AG04450 (cell line): ENCODE data around the gene NHERF1. TPM values are rescaled to one million over a fixed set of nuclear protein-coding genes. Genes with fewer than 3 reads are reported as not detected.

Experiments
- CTCF ChIA-PET: fragments of 300-600, 350-600 bp; formaldehyde crosslinking; extraction: SDS; loops from one replicate; lab custom pipeline; 2022; ENCODE audit warnings: antibody characterized with exemption, inconsistent platforms; lab: Charles Lee
- POLR2A ChIA-PET: fragments of 350-600 bp; formaldehyde crosslinking; extraction: SDS; loops from one replicate; lab custom pipeline; 2021; ENCODE audit warnings: antibody characterized with exemption, inconsistent platforms; lab: Yijun Ruan, JAX
- DNase-seq: peaks from one replicate; pipeline ENCODE4 v3.0.0-alpha.2; 2011; ENCODE audit warnings: low read depth, low spot score
- H3K27ac ChIP-seq: one replicate; pipeline ENCODE4 v1.5.1; 2012; ENCODE audit warnings: low read depth, low read length, control low read depth
- H3K27me3 ChIP-seq: one replicate; pipeline ENCODE4 v1.6.0; 2012; ENCODE audit warnings: low read length; ENCODE audit not compliant: control insufficient read depth, insufficient read depth
- H3K4me3 ChIP-seq: 2 replicates; pipeline ENCODE4 v1.5.1; 2011; ENCODE audit warnings: mild to moderate bottlenecking, low read depth, low read length, control low read depth
- H3K9me3 ChIP-seq: 2 replicates; pipeline ENCODE4 v1.5.1; 2012; ENCODE audit warnings: low read length; ENCODE audit not compliant: control insufficient read depth, insufficient read depth
- CTCF ChIP-seq: IDR thresholded peaks from 2 replicates; pipeline ENCODE4 v1.5.1; 2011; ENCODE audit warnings: low read depth, low read length, control low read depth, inconsistent platforms
- polyA plus RNA-seq: library from polyadenylated mRNA; depleted of rRNA; stranded (reverse); fragments of >200 nt; gene quantifications from 2 replicates; pipeline ENCODE4 v1.2.3, GENCODE V29; 2011

Gene NHERF1
- polyA plus RNA-seq, 1 experiment: 10.5 TPM

- Histone ChIP-seq H3K9me3 (no peaks in the 10 kb centered on the region), H3K4me3 (no peak overlapping the region), H3K27ac (no peak overlapping the region), H3K27me3 (no peaks in the 10 kb centered on the region)
- CTCF ChIA-PET: interaction anchor here (0.7 to 3.5 kb wide), 3 partner anchors 13 to 58 kb away, joined by 3 to 19 read pairs (median 5); no protein-coding TSS in a partner anchor
- DNase-seq: no peak
- POLR2A ChIA-PET: no interaction called here
- no peak for TF ChIP-seq CTCF
Measured at GRCh38 chr17:74803971-74804370, 55.5 kb downstream of the NHERF1 start.

- Histone ChIP-seq H3K4me3 (no peak overlapping the region), H3K27me3 (no peaks in the 10 kb centered on the region), H3K27ac (no peak overlapping the region), H3K9me3 (no peaks in the 10 kb centered on the region; the same call in 1 of the 2 replicates)
- ChIA-PET POLR2A (no interaction called here), CTCF (interaction anchor here (1.8 to 3.5 kb wide), 2 partner anchors 13 to 59 kb away, joined by 5 to 19 read pairs; no protein-coding TSS in a partner anchor)
- no peak for DNase-seq
- no peak for TF ChIP-seq CTCF
Measured at GRCh38 chr17:74804683-74805082, 56.3 kb downstream of the NHERF1 start.

GRCh38 chr17:74805591-74805991, 57.2 kb downstream of the NHERF1 start:
- POLR2A ChIA-PET: no interaction called here
- no peak for TF ChIP-seq CTCF
- no peak overlapping the region for H3K4me3 ChIP-seq
- no peaks in the 10 kb centered on the region; the same call in 1 of the 2 replicates for H3K9me3 ChIP-seq
- no peak overlapping the region for H3K27ac ChIP-seq
- CTCF ChIA-PET: interaction anchor here (3.5 kb wide), 1 partner anchor 14 kb away, joined by 19 read pairs; no protein-coding TSS in a partner anchor
- H3K27me3 ChIP-seq: no peaks in the 10 kb centered on the region
- no peak for DNase-seq

- ChIA-PET POLR2A (no interaction called here), CTCF (interaction anchor here (1.0 to 3.5 kb wide), 2 partner anchors 15 to 54 kb away, joined by 3 to 19 read pairs; partner anchors contain the start of gene GRIN2C)
- Histone ChIP-seq H3K27me3 (no peaks in the 10 kb centered on the region), H3K4me3 (no peak overlapping the region), H3K9me3 (no peaks in the 10 kb centered on the region; the same call in 1 of the 2 replicates), H3K27ac (no peak overlapping the region)
- DNase-seq: no peak
- TF ChIP-seq CTCF: no peak
Measured at GRCh38 chr17:74806334-74806733, 57.9 kb downstream of the NHERF1 start.

- CTCF ChIA-PET: interaction anchor here (1.0 to 1.3 kb wide), 2 partner anchors 16 to 150 kb away, joined by 3 to 6 read pairs; no protein-coding TSS in a partner anchor
- no peak for DNase-seq
- Histone ChIP-seq H3K4me3 (no peak overlapping the region), H3K9me3 (no peaks in the 10 kb centered on the region; the same call in 1 of the 2 replicates), H3K27me3 (no peaks in the 10 kb centered on the region), H3K27ac (no peak overlapping the region)
- no peak for TF ChIP-seq CTCF
- POLR2A ChIA-PET: no interaction called here
Measured at GRCh38 chr17:74807441-74807840, 59.0 kb downstream of the NHERF1 start.
